Inflammatory macrophage (primary cell): ENCODE results near the gene ZFYVE28.
A peak's percentile ranks its signal among the peaks of the same experiment; 100 is the strongest.

ENCODE experiments used
- DNase-seq, 2 donors: peaks; one replicate each; pipeline ENCODE4 v3.0.0-alpha.2; 2020 to 2022

The ZFYVE28 gene

GRCh38 chr4:2302387-2303119 is 115.9 kb downstream of the ZFYVE28 start:
- no peak for DNase-seq

GRCh38 chr4:2301806-2302205 is 116.6 kb downstream of the ZFYVE28 start:
- DNase-seq: no peak

- no peak for DNase-seq
Measured at GRCh38 chr4:2301225-2301642, 117.2 kb downstream of the ZFYVE28 start.

- no peak for DNase-seq
Measured at GRCh38 chr4:2300431-2301224, 117.8 kb downstream of the ZFYVE28 start.

- DNase-seq: no peak
Measured at GRCh38 chr4:2299794-2300193, 118.7 kb downstream of the ZFYVE28 start.

GRCh38 chr4:2298532-2298991 is 119.9 kb downstream of the ZFYVE28 start:
- DNase-seq: no peak

- DNase-seq: no peak
Measured at GRCh38 chr4:2297606-2298531, 120.6 kb downstream of the ZFYVE28 start.

- DNase-seq: no peak
Measured at GRCh38 chr4:2296631-2297601, 121.5 kb downstream of the ZFYVE28 start.

GRCh38 chr4:2295900-2296442 is 122.5 kb downstream of the ZFYVE28 start:
- no peak for DNase-seq

GRCh38 chr4:2295500-2295899 is 122.9 kb downstream of the ZFYVE28 start:
- DNase-seq: no peak

- no peak for DNase-seq
Measured at GRCh38 chr4:2292646-2293108, 125.8 kb downstream of the ZFYVE28 start.

GRCh38 chr4:2291705-2292645 is 126.5 kb downstream of the ZFYVE28 start:
- DNase-seq: no peak

- DNase-seq: peak in 1 of 2 donors; percentile 24
Measured at GRCh38 chr4:2290974-2291704, 127.3 kb downstream of the ZFYVE28 start.

GRCh38 chr4:2290488-2290887 is 128.0 kb downstream of the ZFYVE28 start:
- no peak for DNase-seq

GRCh38 chr4:2289955-2290333 is 128.5 kb downstream of the ZFYVE28 start:
- no peak for DNase-seq

GRCh38 chr4:2289311-2289954 is 129.0 kb downstream of the ZFYVE28 start:
- no peak for DNase-seq

- DNase-seq: no peak
Measured at GRCh38 chr4:2288051-2288541, 130.3 kb downstream of the ZFYVE28 start.

GRCh38 chr4:2287594-2287915 is 130.9 kb downstream of the ZFYVE28 start:
- DNase-seq: no peak
